ENCODE measurements around the gene ISOC2.

ISOC2 gene

GRCh38 chr19:55489711-55490477 is 28.5 kb upstream of the ISOC2 start:
- no peak for DNase-seq

GRCh38 chr19:55488986-55489710 is 27.7 kb upstream of the ISOC2 start:
- no peak for DNase-seq

DNA sequence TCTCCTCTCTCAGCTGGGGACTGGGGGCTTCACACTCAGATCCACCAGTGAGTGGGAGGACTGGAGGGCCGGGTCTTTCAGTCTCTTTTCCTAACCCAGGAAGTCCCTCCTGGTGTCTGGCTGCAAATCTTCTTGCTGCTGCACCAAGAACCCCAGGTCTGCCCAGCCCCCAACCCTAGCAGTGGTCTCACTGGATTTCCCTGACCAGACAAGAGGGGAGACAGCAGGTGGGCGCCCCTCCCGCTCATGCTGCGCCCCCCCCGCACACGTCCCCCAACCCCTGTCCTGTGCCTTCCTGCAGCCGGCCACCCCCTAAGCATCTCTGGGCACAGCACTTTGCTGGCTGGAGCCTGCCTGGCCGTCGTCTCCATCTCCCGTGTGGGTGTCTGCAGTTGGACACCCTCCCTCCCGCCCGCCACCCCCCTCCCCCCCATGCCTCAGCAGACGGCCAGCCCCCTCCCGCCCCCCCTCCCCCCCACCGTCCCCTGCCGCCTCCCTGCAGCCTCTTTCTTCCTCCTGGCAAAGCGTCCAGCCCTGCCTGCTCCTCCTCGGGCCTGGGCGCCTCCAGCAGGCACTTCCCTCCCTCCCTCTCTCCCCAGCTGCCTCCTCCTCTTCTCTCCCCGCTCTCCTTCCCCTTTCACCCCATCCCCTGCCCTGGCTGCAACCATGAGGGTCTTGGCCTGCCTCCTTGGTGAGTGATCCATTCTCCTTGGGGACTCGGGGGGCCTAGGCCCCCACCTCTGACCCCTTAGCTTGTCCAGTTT is 26.7 kb upstream of the ISOC2 start, which contains the start of gene SSC5D:
TSS of gene SSC5D (plus strand) at position 513 of the 764 bp plus-strand sequence. CDS start at position 667, 154 bp downstream.
- DNase-seq: no peak

DNA sequence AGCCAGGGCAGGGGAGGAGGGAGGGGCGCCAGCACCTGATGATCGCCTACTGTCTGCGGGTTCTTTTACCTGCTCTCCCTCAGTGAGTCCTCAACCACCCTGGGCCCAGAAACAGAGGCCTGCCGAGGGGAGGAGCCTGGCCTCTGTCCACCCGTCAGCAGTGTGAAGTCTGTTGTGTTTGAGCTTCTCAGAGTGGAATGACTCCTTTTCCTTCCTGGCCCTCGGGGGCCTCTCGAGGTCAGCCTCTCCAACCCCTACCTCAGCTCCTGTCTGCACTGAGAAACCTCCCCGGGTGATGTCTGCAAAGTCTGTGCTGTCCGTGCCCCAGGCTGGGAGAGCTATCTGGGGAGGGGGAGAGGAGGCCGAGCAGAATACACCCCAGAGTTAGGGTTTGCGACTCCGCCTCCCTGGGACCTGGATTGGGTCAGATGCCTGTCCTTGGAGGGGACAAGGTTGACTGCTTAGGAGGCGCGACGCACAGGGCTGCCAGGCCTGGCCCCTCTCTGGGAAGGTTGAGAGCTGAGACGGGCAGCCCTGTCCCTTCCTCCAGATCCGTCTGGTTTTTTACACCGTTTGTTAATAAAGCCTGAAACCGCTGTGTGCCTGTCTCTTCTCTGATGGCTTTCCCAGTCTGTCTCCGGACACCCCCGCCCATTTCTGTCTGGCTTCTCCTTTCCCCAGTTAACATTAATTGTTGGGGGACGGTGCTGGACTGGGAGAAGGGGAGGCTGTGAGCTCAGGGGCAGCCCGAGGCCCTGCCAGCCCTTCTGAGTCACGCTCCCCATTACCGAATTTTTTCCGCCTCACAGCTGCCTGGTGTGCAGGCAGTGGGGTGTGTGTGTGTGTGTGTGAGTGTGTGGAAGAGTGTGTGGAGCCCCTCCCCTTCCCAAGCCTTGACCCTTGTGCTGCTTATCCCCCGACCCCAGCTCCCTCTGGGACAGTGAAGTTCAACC is 25.8 kb upstream of the ISOC2 start:
- no peak for DNase-seq

GRCh38 chr19:55486043-55486970 is 24.9 kb upstream of the ISOC2 start:
- DNase-seq: no peak

DNA sequence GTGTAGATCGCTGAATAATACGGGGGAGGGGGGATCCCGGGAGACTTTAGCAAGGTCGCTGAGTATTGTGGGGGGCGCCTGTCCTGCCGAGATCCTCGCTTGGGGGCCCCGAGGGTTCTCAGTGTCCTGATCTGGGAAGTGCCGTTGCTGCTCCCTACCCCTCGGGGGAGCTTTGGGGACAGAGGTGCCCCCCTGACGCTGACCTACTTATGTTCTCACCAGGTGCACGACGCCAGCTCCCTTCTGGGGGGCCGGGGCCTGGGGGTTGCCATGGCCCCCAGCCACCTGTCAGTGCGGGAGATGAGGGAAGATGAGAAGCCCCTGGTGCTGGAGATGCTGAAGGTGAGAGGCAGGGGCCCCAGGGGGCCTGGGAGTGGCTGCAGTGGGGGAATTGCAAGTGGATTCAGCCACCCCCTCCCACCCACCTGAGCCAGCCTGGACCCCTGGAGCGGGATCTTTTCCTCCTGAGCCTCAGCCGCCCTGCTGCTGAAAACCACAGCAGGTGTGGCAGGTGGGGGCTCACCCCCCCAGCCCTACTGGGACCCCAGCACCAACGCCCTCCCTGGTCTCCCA is 24.1 kb upstream of the ISOC2 start:
- peak; percentile 31 for DNase-seq

DNA sequence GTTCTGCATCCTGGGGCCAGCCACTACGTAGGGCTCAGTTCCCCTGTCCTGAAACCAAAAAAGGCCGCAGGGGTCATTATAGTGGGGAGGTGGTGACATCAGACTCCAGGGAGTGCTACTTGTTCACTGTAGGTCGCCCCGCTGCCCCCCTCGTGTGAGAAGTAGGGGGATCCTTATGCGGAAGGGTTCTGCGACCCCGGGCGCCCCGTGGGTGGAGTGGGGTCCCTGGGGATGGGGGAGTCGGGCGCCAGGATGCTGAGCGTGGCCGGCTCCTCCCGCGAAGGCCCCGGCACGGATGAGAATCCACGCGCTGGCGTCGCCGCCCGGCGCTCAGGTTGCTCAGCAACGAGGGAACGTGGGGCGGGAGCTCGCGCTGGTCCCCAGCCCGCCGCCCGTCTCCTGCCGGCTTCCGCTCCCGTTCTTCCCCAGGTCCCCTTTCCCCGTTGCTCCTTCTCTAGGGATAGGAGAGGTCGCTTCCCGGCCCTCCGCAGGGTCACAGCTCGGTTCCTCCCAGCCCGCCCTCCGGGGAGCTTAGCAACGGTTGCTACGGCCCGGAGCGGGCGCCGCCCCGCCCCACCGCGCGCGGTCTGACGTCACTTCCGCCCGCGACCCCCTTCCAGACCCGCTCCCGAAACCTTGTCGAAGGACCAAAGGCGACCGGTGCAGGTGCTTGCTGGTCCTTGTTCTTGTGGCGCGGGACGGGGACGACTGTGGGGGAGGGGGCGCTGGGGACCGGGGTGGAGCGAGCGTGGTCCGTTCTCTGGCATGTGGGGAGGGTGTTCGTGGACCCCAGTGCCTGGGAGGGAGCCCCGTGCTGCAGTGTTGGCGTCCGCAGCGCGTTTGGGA is 23.4 kb upstream of the ISOC2 start, which contains the start of gene NAT14:
TSS of gene NAT14 (plus strand) at position 596 of the 846 bp plus-strand sequence. CDS start 521 bp downstream, outside the sequence.
- DNase-seq: peak; percentile 83

DNA sequence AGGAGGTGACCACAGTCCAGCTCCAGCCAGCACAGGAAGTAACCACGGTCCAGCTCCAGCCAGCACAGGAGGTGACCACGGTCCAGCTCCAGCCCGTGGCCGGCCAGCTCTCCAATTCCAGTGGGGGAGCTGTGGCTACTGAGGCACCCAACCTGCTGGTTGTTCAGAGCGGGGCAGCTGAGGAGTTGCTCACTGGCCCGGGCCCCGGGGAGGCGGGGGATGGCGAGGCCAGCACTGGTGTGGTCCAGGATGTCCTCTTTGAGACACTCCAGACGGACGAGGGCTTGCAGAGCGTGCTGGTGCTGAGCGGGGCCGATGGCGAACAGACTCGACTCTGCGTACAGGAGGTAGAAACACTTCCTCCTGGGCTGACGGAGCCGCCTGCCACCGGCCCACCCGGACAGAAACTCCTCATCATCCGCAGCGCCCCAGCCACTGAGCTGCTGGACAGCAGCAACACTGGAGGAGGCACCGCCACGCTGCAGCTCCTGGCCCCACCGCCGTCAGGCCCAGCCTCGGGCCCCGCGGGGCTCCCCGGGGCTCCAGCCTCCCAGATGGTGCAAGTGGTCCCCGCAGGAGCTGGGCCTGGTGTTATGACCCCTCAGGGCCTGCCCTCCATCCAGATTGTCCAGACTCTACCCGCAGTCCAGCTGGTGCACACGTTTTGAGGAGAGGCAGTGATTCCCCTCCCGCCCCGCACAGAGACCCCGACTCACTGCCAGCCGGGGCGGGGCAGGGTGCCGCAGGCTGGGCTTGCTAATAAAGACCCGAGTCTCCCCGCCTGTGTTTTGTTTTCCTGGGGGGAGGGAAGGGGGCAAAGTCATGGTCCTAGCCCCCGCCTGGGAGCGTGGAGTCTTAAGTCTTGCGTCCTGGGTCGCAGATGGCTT is 22.5 kb upstream of the ISOC2 start:
- DNase-seq: no peak

- DNase-seq: no peak
These were observed 21.7 kb upstream of the ISOC2 start for GRCh38 chr19:55482967-55483705.

DNA sequence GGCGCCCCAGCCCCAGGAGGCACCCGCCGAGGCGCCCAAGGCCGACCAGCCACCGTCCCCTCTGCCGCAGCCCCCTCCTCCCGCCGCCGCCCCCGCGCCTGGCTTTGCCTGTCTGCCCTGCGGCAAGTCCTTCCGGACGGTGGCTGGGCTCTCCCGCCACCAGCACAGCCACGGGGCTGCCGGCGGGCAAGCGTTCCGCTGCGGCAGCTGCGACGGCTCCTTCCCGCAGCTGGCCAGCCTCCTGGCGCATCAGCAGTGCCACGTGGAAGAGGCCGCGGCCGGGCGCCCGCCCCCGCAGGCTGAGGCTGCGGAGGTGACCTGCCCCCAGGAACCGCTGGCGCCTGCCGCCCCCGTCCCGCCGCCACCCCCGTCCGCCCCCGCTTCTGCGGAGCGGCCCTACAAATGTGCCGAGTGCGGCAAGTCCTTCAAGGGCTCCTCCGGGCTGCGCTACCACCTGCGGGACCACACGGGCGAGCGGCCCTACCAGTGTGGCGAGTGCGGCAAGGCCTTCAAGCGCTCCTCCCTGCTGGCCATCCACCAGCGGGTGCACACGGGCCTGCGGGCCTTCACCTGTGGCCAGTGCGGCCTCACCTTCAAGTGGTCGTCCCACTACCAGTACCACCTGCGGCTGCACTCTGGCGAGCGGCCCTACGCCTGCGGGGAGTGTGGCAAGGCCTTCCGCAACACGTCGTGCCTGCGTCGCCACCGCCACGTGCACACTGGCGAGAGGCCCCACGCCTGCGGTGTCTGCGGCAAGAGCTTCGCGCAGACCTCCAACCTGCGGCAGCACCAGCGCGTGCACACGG is 20.9 kb upstream of the ISOC2 start:
- no peak for DNase-seq

- no peak for DNase-seq
These were observed 20.3 kb upstream of the ISOC2 start for GRCh38 chr19:55481794-55482155.

GRCh38 chr19:55481148-55481793 is 19.8 kb upstream of the ISOC2 start:
- DNase-seq: no peak

GRCh38 chr19:55479451-55480230 is 18.2 kb upstream of the ISOC2 start:
- DNase-seq: no peak

DNA sequence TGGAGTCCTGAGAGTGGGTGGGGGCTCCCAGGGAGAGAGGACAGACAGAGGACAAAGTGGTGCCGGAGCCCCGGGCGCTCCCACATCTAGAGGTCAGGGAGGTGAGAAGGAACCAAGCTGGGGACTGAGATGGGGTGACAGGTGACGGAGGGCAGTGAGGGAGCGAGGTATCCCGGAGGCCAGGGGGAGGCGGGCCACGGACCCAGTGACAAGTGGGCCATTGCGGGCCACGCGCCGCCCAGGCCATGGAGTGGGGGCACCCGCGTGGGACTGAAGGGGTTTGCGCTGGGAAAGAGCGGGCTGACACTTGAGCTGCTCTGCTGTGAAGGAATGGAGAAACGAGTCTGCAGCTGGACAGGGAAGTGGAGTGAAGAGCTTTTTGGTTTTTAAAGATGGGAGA is 17.6 kb upstream of the ISOC2 start:
- no peak for DNase-seq

- DNase-seq: no peak
These were observed 16.9 kb upstream of the ISOC2 start for GRCh38 chr19:55478364-55478763.

DNA sequence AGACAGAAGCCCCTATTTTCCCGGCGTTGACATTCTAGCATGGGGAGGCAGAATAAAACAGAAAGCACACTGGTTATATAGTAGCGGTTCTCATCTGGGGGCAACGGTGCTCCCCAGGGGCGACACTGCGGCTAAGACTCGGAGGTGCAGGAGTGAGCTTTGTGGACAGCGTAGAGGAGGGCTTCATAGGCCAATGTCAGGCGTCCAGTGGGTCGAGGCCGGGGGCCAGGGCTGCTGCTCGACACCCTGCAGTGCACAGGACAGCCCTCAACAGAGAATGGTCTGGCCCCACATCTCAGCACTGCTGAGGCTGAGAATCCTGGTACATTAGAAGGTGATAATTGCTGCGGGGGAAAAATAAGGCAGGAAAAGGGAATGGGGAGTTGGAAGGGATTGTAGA is 16.5 kb upstream of the ISOC2 start:
- no peak for DNase-seq

Measured in NCI-H1436 (cell line).